ENCODE results near the gene TAF11L3. TPM values are rescaled to one million over a fixed set of nuclear protein-coding genes. Genes with fewer than 3 reads are reported as not detected.
"Not testable (repeated sequence)": the region's sequence is repeated elsewhere in the genome, so short reads cannot be mapped to it uniquely, and the experiment has no call there.

TAF11L3 gene
- total and polyA plus RNA-seq, 4 donors: not detected

GRCh38 chr5:17477573-17478265 is 40.4 kb upstream of the TAF11L3 start:
- TF ChIP-seq CTCF (IDR thresholded peaks at IDR 0.05; ENCODE audit: control extremely low read depth, extremely low read depth): no peak
- H3K4me1 ChIP-seq (ENCODE audit: control insufficient read depth in 5 of 5, insufficient read depth in 5 of 5, low read length in 5 of 5): no peaks in the 10 kb centered on the region
- DNase-seq (no peak), ATAC-seq (ENCODE audit: insufficient read depth, low FRiP score) (no peak)
- 70 to 83% methylated on average over 7 of the region's 7 CpGs for WGBS, 2 donors
- no peaks in the 10 kb centered on the region for H3K9me3 ChIP-seq (ENCODE audit: control insufficient read depth in 4 of 4, insufficient read depth in 3 of 4, low read length in 3 of 4)
- H3K27me3 ChIP-seq (ENCODE audit: control insufficient read depth in 3 of 3, insufficient read depth in 3 of 3, low read length in 2 of 3): no peaks in the 10 kb centered on the region
- H3K27ac ChIP-seq (ENCODE audit: low read depth in 1 of 2, low read length in 1 of 2): no peak overlapping the region
- H3K36me3 ChIP-seq (ENCODE audit: control insufficient read depth in 4 of 4, insufficient read depth in 4 of 4, low read length in 4 of 4): no peaks in the 10 kb centered on the region
- H3K9ac ChIP-seq (ENCODE audit: insufficient read depth in 1 of 2, low read length in 2 of 2): no peak overlapping the region
- no peak overlapping the region for H3K4me3 ChIP-seq

- DNase-seq: no peak
- TF ChIP-seq CTCF (IDR thresholded peaks at IDR 0.05; ENCODE audit: control extremely low read depth, extremely low read depth): no peak
Observed at GRCh38 chr5:17481378-17481777, 36.8 kb upstream of the TAF11L3 start.

GRCh38 chr5:17482790-17483189 is 35.4 kb upstream of the TAF11L3 start:
- Histone ChIP-seq H3K4me1 (ENCODE audit: control insufficient read depth in 5 of 5, insufficient read depth in 5 of 5, low read length in 5 of 5) (no peaks in the 10 kb centered on the region), H3K9me3 (ENCODE audit: control insufficient read depth in 4 of 4, insufficient read depth in 3 of 4, low read length in 3 of 4) (no peaks in the 10 kb centered on the region), H3K27me3 (ENCODE audit: control insufficient read depth in 3 of 3, insufficient read depth in 3 of 3, low read length in 2 of 3) (no peaks in the 10 kb centered on the region), H3K36me3 (ENCODE audit: control insufficient read depth in 4 of 4, insufficient read depth in 4 of 4, low read length in 4 of 4) (no peaks in the 10 kb centered on the region), H3K27ac (ENCODE audit: low read depth in 1 of 2, low read length in 1 of 2) (no peak overlapping the region), H3K9ac (ENCODE audit: insufficient read depth in 1 of 2, low read length in 2 of 2) (no peak overlapping the region), H3K4me3 (no peak overlapping the region)
- ATAC-seq (ENCODE audit: insufficient read depth, low FRiP score) (no peak), DNase-seq (no peak)
- WGBS, 2 donors: 64 to 95% methylated on average over 2 of the region's 2 CpGs
- TF ChIP-seq CTCF (IDR thresholded peaks at IDR 0.05; ENCODE audit: control extremely low read depth, extremely low read depth): no peak

More at GRCh38 chr5:17481378-17481777, 36.8 kb upstream of the TAF11L3 start:
- H3K4me3 ChIP-seq: no peak overlapping the region
- no peaks in the 10 kb centered on the region for H3K4me1 ChIP-seq (ENCODE audit: control insufficient read depth in 5 of 5, insufficient read depth in 5 of 5, low read length in 5 of 5)
- no peak for ATAC-seq (ENCODE audit: insufficient read depth, low FRiP score)
- WGBS, 2 donors: 74 to 86% methylated on average over 4 of the region's 4 CpGs
- no peak overlapping the region for H3K9ac ChIP-seq (ENCODE audit: insufficient read depth in 1 of 2, low read length in 2 of 2)
- no peaks in the 10 kb centered on the region for H3K27me3 ChIP-seq (ENCODE audit: control insufficient read depth in 3 of 3, insufficient read depth in 3 of 3, low read length in 2 of 3)
- no peaks in the 10 kb centered on the region for H3K9me3 ChIP-seq (ENCODE audit: control insufficient read depth in 4 of 4, insufficient read depth in 3 of 4, low read length in 3 of 4)
- no peaks in the 10 kb centered on the region for H3K36me3 ChIP-seq (ENCODE audit: control insufficient read depth in 4 of 4, insufficient read depth in 4 of 4, low read length in 4 of 4)
- no peak overlapping the region for H3K27ac ChIP-seq (ENCODE audit: low read depth in 1 of 2, low read length in 1 of 2)

GRCh38 chr5:17486464-17487173 is 31.5 kb upstream of the TAF11L3 start:
- not testable (repeated sequence) for H3K9me3 ChIP-seq (ENCODE audit: control insufficient read depth in 4 of 4, insufficient read depth in 3 of 4, low read length in 3 of 4); H3K36me3 ChIP-seq (ENCODE audit: control insufficient read depth in 4 of 4, insufficient read depth in 4 of 4, low read length in 4 of 4); H3K4me3 ChIP-seq; H3K27ac ChIP-seq (ENCODE audit: low read depth in 1 of 2, low read length in 1 of 2); H3K9ac ChIP-seq (ENCODE audit: insufficient read depth in 1 of 2, low read length in 2 of 2); H3K27me3 ChIP-seq (ENCODE audit: control insufficient read depth in 3 of 3, insufficient read depth in 3 of 3, low read length in 2 of 3); ATAC-seq (ENCODE audit: insufficient read depth, low FRiP score); H3K4me1 ChIP-seq (ENCODE audit: control insufficient read depth in 5 of 5, insufficient read depth in 5 of 5, low read length in 5 of 5); DNase-seq
- 88 to 92% methylated on average over 9 to 10 of the region's 10 CpGs for WGBS, 2 donors
